ENCODE measurements around the gene S100A1. TPM values are rescaled to one million over a fixed set of nuclear protein-coding genes. Genes with fewer than 3 reads are reported as not detected.

S100A1 gene
- total and polyA plus RNA-seq, 2 experiments from 2014 or later, result 1.3 to 2.7 TPM

GRCh38 chr1:153679337-153680119 is 51.3 kb downstream of the S100A1 start:
- Histone ChIP-seq H3K27ac (no peak overlapping the region), H3K9me3 (ENCODE audit: low read depth) (no peaks in the 10 kb centered on the region), H3K4me3 (peak overlapping the region; percentile 52), H3K79me2 (no peaks in the 10 kb centered on the region), H4K20me1 (ENCODE audit: insufficient read depth, poor library complexity, severe bottlenecking) (no peaks in the 10 kb centered on the region), H3K4me2 (peak overlapping the region; percentile 99), H2AFZ (peak overlapping the region; percentile 74), H3K36me3 (replicated peaks; ENCODE audit: insufficient read depth, low read depth) (no peaks in the 10 kb centered on the region), H3K27me3 (peaks cover 42% of the 10 kb centered on the region), H3K9me2 (replicated peaks; ENCODE audit: insufficient read depth) (no peaks in the 10 kb centered on the region), H3K4me1 (ENCODE audit: insufficient read depth) (peaks cover 17% of the 10 kb centered on the region)
- peak; percentile 43 for DNase-seq (ENCODE audit: low spot score)
- WGBS (ENCODE audit: low lambda C conversion rate, missing lambda C conversion rate), result 1% methylated on average over 67 of the region's 73 CpGs
- peak; percentile 89 for TF ChIP-seq EZH2 (IDR thresholded peaks at IDR 0.05; ENCODE audit: borderline replicate concordance)
- no peak for TF ChIP-seq EZH2phosphoT487 (IDR thresholded peaks at IDR 0.05; ENCODE audit: low read depth, severe bottlenecking, unreplicated experiment)

GRCh38 chr1:153680120-153680403 is 51.8 kb downstream of the S100A1 start:
- Histone ChIP-seq H3K9me2 (replicated peaks; ENCODE audit: insufficient read depth) (no peaks in the 10 kb centered on the region), H3K27me3 (peaks cover 42% of the 10 kb centered on the region), H3K36me3 (replicated peaks; ENCODE audit: insufficient read depth, low read depth) (no peaks in the 10 kb centered on the region), H4K20me1 (ENCODE audit: insufficient read depth, poor library complexity, severe bottlenecking) (no peaks in the 10 kb centered on the region), H3K4me2 (peak overlapping the region; percentile 99), H3K4me3 (no peak overlapping the region), H3K4me1 (ENCODE audit: insufficient read depth) (peaks cover 17% of the 10 kb centered on the region), H3K79me2 (no peaks in the 10 kb centered on the region), H3K9me3 (ENCODE audit: low read depth) (no peaks in the 10 kb centered on the region), H2AFZ (no peak overlapping the region), H3K27ac (no peak overlapping the region)
- TF ChIP-seq CTCF (IDR thresholded peaks at IDR 0.05; ENCODE audit: poor library complexity) (no peak), EZH2phosphoT487 (IDR thresholded peaks at IDR 0.05; ENCODE audit: low read depth, severe bottlenecking, unreplicated experiment) (peak; percentile 30), EZH2 (IDR thresholded peaks at IDR 0.05; ENCODE audit: borderline replicate concordance) (no peak)
- DNase-seq (ENCODE audit: low spot score), result no peak
- 26% methylated on average over 6 of the region's 10 CpGs for WGBS (ENCODE audit: low lambda C conversion rate, missing lambda C conversion rate)

Other genes starting within 250 kb of the S100A1 start
- 0.70 TPM in 1 of 2 replicates, not detected in the other for gene S100A8, start 237.4 kb upstream of the S100A1 start, total RNA-seq
- gene S100A8, start 237.4 kb upstream of the S100A1 start, polyA plus RNA-seq, result 0.60 and 2.2 TPM in 2 replicates
- gene S100A7A, start 211.9 kb upstream of the S100A1 start, total RNA-seq, result not detected in 2 replicates
- gene S100A7A, start 211.9 kb upstream of the S100A1 start, polyA plus RNA-seq, result not detected in 2 replicates
- 0.60 TPM in 1 of 2 replicates, not detected in the other for gene S100A7, start 167.8 kb upstream of the S100A1 start, total RNA-seq
- 1.0 and 2.5 TPM in 2 replicates for gene S100A7, start 167.8 kb upstream of the S100A1 start, polyA plus RNA-seq
- 140 and 173 TPM in 2 replicates for gene S100A6, start 92.4 kb upstream of the S100A1 start, total RNA-seq
- gene S100A6, start 92.4 kb upstream of the S100A1 start, polyA plus RNA-seq, result 657 and 701 TPM in 2 replicates
- gene S100A5, start 87.5 kb upstream of the S100A1 start, total RNA-seq, result not detected in 2 replicates
- 0.54 and 1.0 TPM in 2 replicates for gene S100A5, start 87.5 kb upstream of the S100A1 start, polyA plus RNA-seq
- gene S100A4, start 82.6 kb upstream of the S100A1 start, total RNA-seq, result 64.1 and 101 TPM in 2 replicates
- gene S100A4, start 82.6 kb upstream of the S100A1 start, polyA plus RNA-seq, result 116 and 187 TPM in 2 replicates
- 2.6 and 2.7 TPM in 2 replicates for gene S100A3, start 79.2 kb upstream of the S100A1 start, total RNA-seq
- 1.9 and 6.1 TPM in 2 replicates for gene S100A3, start 79.2 kb upstream of the S100A1 start, polyA plus RNA-seq
- 1.7 and 4.2 TPM in 2 replicates for gene S100A2, start 62.6 kb upstream of the S100A1 start, total RNA-seq
- 6.9 and 10.3 TPM in 2 replicates for gene S100A2, start 62.6 kb upstream of the S100A1 start, polyA plus RNA-seq
- gene S100A16, start 15.3 kb upstream of the S100A1 start, total RNA-seq, result 103 and 129 TPM in 2 replicates
- 134 and 155 TPM in 2 replicates for gene S100A16, start 15.3 kb upstream of the S100A1 start, polyA plus RNA-seq
- 112 and 141 TPM in 2 replicates for gene S100A14, start 12.1 kb upstream of the S100A1 start, total RNA-seq
- gene S100A14, start 12.1 kb upstream of the S100A1 start, polyA plus RNA-seq, result 62.8 and 94.9 TPM in 2 replicates
- 82.0 and 115 TPM in 2 replicates for gene S100A13, start 929 bp upstream of the S100A1 start, total RNA-seq
- gene S100A13, start 929 bp upstream of the S100A1 start, polyA plus RNA-seq, result 248 and 282 TPM in 2 replicates
- 56.2 and 65.5 TPM in 2 replicates for gene CHTOP, start 5.6 kb downstream of the S100A1 start, total RNA-seq
- gene CHTOP, start 5.6 kb downstream of the S100A1 start, polyA plus RNA-seq, result 40.6 and 50.7 TPM in 2 replicates
- 40.9 and 41.4 TPM in 2 replicates for gene SNAPIN, start 30.3 kb downstream of the S100A1 start, total RNA-seq
- 63.2 and 68.4 TPM in 2 replicates for gene SNAPIN, start 30.3 kb downstream of the S100A1 start, polyA plus RNA-seq
- 173 and 191 TPM in 2 replicates for gene ILF2, start 42.6 kb downstream of the S100A1 start, total RNA-seq
- 177 and 178 TPM in 2 replicates for gene ILF2, start 42.6 kb downstream of the S100A1 start, polyA plus RNA-seq
- gene NPR1, start 50.3 kb downstream of the S100A1 start, total RNA-seq, result 2.5 and 2.8 TPM in 2 replicates
- gene NPR1, start 50.3 kb downstream of the S100A1 start, polyA plus RNA-seq, result 3.0 and 4.3 TPM in 2 replicates
- 39.1 and 42.3 TPM in 2 replicates for gene INTS3, start 99.6 kb downstream of the S100A1 start, total RNA-seq
- 37.1 and 51.3 TPM in 2 replicates for gene INTS3, start 99.6 kb downstream of the S100A1 start, polyA plus RNA-seq
- gene SLC27A3, start 147.0 kb downstream of the S100A1 start, total RNA-seq, result 21.5 and 22.8 TPM in 2 replicates
- gene SLC27A3, start 147.0 kb downstream of the S100A1 start, polyA plus RNA-seq, result 37.2 and 38.1 TPM in 2 replicates